ENCODE results near the gene PRF1. TPM values are rescaled to one million over a fixed set of nuclear protein-coding genes. Genes with fewer than 3 reads are reported as not detected.

The PRF1 gene
- total RNA-seq, 2 donors from 2014 or later: 0.96 to 1.3 TPM

GRCh38 chr10:70599319-70599718 lies 3.2 kb downstream of the PRF1 start:
- Histone ChIP-seq H3K9me3 (no peaks in the 10 kb centered on the region), H3K4me1 (no peaks in the 10 kb centered on the region), H3K36me3 (no peaks in the 10 kb centered on the region), H3K9ac (ENCODE audit: low read depth in 2 of 2, low read length in 2 of 2) (no peak overlapping the region), H3K27ac (no peak overlapping the region), H3K27me3 (no peaks in the 10 kb centered on the region), H3K4me3 (no peak overlapping the region)
- DNase-seq: no peak
- intact Hi-C loops (cut with DNase I): no loop called here
- no peak for TF ChIP-seq CTCF (IDR thresholded peaks at IDR 0.05)

GRCh38 chr10:70598857-70599295 lies 3.7 kb downstream of the PRF1 start:
- Histone ChIP-seq H3K9me3 (no peaks in the 10 kb centered on the region), H3K9ac (ENCODE audit: low read depth in 2 of 2, low read length in 2 of 2) (no peak overlapping the region), H3K36me3 (no peaks in the 10 kb centered on the region), H3K4me1 (no peaks in the 10 kb centered on the region), H3K27me3 (no peaks in the 10 kb centered on the region), H3K27ac (no peak overlapping the region), H3K4me3 (no peak overlapping the region)
- no peak for DNase-seq
- no peak for TF ChIP-seq CTCF (IDR thresholded peaks at IDR 0.05)
- intact Hi-C loops (cut with DNase I): no loop called here

GRCh38 chr10:70597856-70598815 lies 4.4 kb downstream of the PRF1 start:
- Histone ChIP-seq H3K27me3 (no peaks in the 10 kb centered on the region), H3K4me3 (no peak overlapping the region), H3K9me3 (no peaks in the 10 kb centered on the region), H3K9ac (ENCODE audit: low read depth in 2 of 2, low read length in 2 of 2) (no peak overlapping the region), H3K27ac (no peak overlapping the region), H3K36me3 (no peaks in the 10 kb centered on the region), H3K4me1 (no peaks in the 10 kb centered on the region)
- intact Hi-C loops (cut with DNase I): no loop called here
- TF ChIP-seq CTCF (IDR thresholded peaks at IDR 0.05): no peak
- peak; percentile 12 for DNase-seq

- Histone ChIP-seq H3K27ac (no peak overlapping the region), H3K9me3 (no peaks in the 10 kb centered on the region), H3K27me3 (no peaks in the 10 kb centered on the region), H3K9ac (ENCODE audit: low read depth in 2 of 2, low read length in 2 of 2) (no peak overlapping the region), H3K4me1 (no peaks in the 10 kb centered on the region), H3K36me3 (no peaks in the 10 kb centered on the region), H3K4me3 (no peak overlapping the region)
- no peak for TF ChIP-seq CTCF (IDR thresholded peaks at IDR 0.05)
- intact Hi-C loops (cut with DNase I): no loop called here
- peak; percentile 10 for DNase-seq
Observed at GRCh38 chr10:70596860-70597809, 5.4 kb downstream of the PRF1 start.

- Histone ChIP-seq H3K27me3 (no peaks in the 10 kb centered on the region), H3K4me1 (no peaks in the 10 kb centered on the region), H3K9ac (ENCODE audit: low read depth in 2 of 2, low read length in 2 of 2) (no peak overlapping the region), H3K4me3 (no peak overlapping the region), H3K27ac (no peak overlapping the region), H3K9me3 (no peaks in the 10 kb centered on the region), H3K36me3 (no peaks in the 10 kb centered on the region)
- TF ChIP-seq CTCF (IDR thresholded peaks at IDR 0.05): no peak
- DNase-seq: peak; percentile 14
- intact Hi-C loops (cut with DNase I): no loop called here
Observed at GRCh38 chr10:70596110-70596798, 6.3 kb downstream of the PRF1 start.
